ENCODE measurements around the gene HHATL. TPM values are rescaled to one million over a fixed set of nuclear protein-coding genes. Genes with fewer than 3 reads are reported as not detected.

The HHATL gene, protein sequence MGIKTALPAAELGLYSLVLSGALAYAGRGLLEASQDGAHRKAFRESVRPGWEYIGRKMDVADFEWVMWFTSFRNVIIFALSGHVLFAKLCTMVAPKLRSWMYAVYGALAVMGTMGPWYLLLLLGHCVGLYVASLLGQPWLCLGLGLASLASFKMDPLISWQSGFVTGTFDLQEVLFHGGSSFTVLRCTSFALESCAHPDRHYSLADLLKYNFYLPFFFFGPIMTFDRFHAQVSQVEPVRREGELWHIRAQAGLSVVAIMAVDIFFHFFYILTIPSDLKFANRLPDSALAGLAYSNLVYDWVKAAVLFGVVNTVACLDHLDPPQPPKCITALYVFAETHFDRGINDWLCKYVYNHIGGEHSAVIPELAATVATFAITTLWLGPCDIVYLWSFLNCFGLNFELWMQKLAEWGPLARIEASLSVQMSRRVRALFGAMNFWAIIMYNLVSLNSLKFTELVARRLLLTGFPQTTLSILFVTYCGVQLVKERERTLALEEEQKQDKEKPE
- total RNA-seq, result not detected in 2 replicates

DNA sequence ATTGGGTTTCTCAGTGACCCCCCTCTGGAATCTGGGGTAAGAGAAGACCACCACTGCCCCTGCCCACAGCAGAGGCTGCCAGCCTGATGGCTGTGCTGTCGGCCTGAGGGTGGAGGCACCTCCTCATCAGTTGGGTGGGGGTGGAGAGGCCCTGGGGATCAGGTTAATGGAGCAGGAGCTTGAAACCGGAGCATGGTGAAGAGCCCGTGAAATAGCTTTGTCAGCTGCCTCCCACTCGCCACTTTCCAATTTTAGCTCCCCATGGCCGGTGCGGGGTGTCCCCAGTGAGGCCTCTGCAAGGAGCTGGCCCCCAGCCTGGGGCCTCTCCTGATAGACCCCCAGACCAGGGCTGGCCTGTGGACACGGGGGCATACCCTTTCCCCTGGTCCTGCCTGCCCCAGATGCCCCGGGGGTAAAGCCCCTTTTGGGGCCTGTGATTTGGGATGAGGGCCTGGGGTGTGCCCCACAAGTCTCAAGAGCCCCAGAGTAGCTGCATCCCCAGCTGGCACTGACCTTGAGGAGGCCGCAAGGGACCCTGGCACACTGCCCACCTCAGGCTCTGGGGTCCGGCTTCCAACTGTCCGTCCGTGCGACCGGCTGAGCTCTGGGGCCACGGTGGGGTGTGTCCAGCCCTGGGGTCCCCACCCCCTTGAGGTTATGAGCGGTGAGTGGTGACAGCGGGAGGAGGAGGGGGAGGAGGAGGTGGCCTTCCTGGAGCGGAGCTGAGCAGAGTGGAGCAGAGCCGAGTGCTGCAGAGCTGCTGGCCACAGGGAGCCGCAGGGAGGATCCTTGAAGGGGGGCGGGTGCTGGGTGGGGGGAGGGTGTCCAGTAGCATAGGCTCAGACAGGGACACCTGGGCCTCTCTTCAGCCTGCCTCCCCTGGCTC lies at the start of gene HHATL:
TSS of gene HHATL (minus strand) at position 733 of the 886 bp plus-strand sequence. CDS start 1,972 bp downstream, outside the sequence.

DNA sequence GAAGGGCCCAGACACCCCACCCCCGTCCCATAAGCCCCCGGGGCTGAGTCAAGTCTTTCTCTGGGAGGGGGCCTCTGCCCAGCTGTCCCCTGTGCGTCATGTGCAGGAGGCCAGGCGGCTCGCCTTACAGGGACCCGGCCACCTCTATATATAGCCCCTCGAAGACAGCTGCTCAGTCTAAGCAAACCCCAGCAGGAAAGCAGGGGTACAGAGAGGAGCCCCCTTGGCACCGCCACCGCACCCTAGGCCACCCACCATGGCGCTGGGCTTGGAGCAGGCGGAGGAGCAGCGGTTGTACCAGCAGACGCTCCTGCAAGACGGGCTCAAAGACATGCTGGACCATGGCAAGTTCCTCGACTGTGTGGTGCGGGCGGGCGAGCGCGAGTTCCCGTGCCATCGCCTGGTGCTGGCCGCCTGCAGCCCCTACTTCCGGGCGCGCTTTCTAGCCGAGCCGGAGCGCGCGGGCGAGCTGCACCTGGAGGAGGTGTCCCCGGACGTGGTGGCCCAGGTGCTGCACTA lies 17.2 kb downstream of the HHATL start, which contains the start of gene KLHL40:
TSS of gene KLHL40 (plus strand) at position 175 of the 519 bp plus-strand sequence. CDS start at position 257, 82 bp downstream.

DNA sequence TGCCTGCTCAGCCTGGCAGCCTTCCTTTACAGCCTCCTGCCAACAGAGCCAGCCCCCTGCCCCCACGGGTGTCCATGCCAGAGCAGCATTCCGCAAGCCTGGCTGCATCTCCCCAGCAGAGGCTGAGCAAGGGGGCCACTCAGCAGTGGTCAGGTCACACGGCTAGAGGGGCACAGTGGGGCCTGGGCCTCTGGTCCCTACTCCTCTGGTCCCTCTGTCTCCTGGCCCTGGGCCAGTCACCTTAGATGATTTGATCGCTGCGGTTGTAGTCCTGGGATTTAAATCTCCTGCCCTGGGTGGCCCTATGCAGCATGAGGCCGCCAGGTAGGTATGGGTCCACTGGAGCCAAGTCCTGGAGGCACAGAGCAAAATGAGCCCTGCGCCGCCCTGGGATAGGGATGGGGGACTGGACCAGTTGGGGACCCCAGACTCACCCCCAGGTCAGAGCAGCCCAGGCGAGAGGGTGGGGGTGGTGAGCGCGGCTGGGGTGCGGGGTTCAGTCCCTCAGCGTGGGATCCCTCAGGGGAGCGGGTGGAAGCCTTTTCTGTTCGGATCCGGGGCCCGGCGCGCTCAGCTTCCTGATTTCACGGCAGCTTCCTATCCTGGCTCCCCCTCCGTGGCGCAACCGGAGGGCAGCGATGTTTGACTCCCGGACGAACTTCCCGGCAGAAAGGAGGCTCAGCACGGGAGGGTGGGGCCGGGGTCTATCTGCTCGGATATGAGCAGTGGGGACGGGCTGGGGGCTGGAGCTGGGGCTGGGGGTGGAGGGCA lies 48.9 kb downstream of the HHATL start, which contains the start of gene ZBTB47:
TSS of gene ZBTB47 (plus strand) at position 138 of the 771 bp plus-strand sequence. CDS start 4,659 bp downstream, outside the sequence.

Other genes starting within 250 kb of the HHATL start
- gene VIPR1, start 200.2 kb downstream of the HHATL start, total RNA-seq, result 0.36 and 1.8 TPM in 2 replicates
- 56.2 and 58.3 TPM in 2 replicates for gene SEC22C, start 120.8 kb downstream of the HHATL start, total RNA-seq
- gene SS18L2, start 111.9 kb downstream of the HHATL start, total RNA-seq, result 26.5 and 38.3 TPM in 2 replicates
- gene NKTR, start 102.1 kb downstream of the HHATL start, total RNA-seq, result 50.3 and 63.1 TPM in 2 replicates
- 16.2 and 28.0 TPM in 2 replicates for gene ZBTB47, start 49.1 kb downstream of the HHATL start, total RNA-seq
- not detected in 2 replicates for gene KLHL40, start 17.3 kb downstream of the HHATL start, total RNA-seq
- gene CCDC13, start 70.5 kb upstream of the HHATL start, total RNA-seq, result 0.38 and 0.54 TPM in 2 replicates
- 109 and 125 TPM in 2 replicates for gene HIGD1A, start 101.7 kb upstream of the HHATL start, total RNA-seq
- gene ACKR2, start 106.6 kb upstream of the HHATL start, total RNA-seq, result 0.18 TPM in 1 of 2 replicates, not detected in the other
- not detected in 2 replicates for gene CYP8B1, start 173.1 kb upstream of the HHATL start, total RNA-seq
- 0.36 and 1.6 TPM in 2 replicates for gene ZNF662, start 203.3 kb upstream of the HHATL start, total RNA-seq

Data from endothelial cell of coronary artery (primary cell).